Caco-2 (cell line): ENCODE data around the gene SDF2. TPM values are rescaled to one million over a fixed set of nuclear protein-coding genes. Genes with fewer than 3 reads are reported as not detected.

Source experiments
- BruUV-seq: library from RNA; stranded (reverse); fragments of 400-500 nt; replicated peaks from 2 replicates; lab custom pipeline; 2021; lab: Mats Ljungman, UMichigan
- CTCF ChIA-PET: fragments of 300-600 bp; sonication (Branson Sonifier 250); formaldehyde crosslinking; loops from one replicate; lab custom pipeline; 2022; ENCODE audit warnings: antibody characterized with exemption; lab: Charles Lee
- POLR2A ChIA-PET: fragments of 300-600 bp; sonication (Branson Sonifier 250); formaldehyde crosslinking; loops from one replicate; lab custom pipeline; 2022; ENCODE audit warnings: antibody characterized with exemption; lab: Charles Lee
- DNase-seq, 2 experiments: peaks; one replicate each; pipeline versions ENCODE4 v3.0.0 to v3.0.0-alpha.2; 2020 to 2022
- H3K27me3 ChIP-seq: replicated peaks from 2 replicates; pipeline ENCODE4 v1.6.0; 2011; ENCODE audit warnings: low read length; ENCODE audit not compliant: control insufficient read depth, insufficient read depth
- H3K36me3 ChIP-seq: 2 replicates; pipeline ENCODE4 v1.5.1; 2011; ENCODE audit warnings: low read length; ENCODE audit not compliant: control insufficient read depth, insufficient read depth
- H3K4me1 ChIP-seq: fragments of 250-450 bp; sonication (Bioruptor Pico); 2 replicates; pipeline ENCODE4 v1.5.1; 2020; ENCODE audit warnings: mild to moderate bottlenecking
- H3K4me3 ChIP-seq: 2 replicates; pipeline ENCODE4 v1.5.1; 2011; ENCODE audit warnings: low read depth, mild to moderate bottlenecking, control low read depth, low read length
- H3K9me3 ChIP-seq: fragments of 250-450 bp; sonication (Bioruptor Pico); 2 replicates; pipeline ENCODE4 v1.5.1; 2020; ENCODE audit warnings: mild to moderate bottlenecking, moderate library complexity
- H3K27ac Mint-ChIP-seq: one replicate; pipeline ENCODE4 v1.8.0; 2022; ENCODE audit warnings: mixed read lengths; ENCODE audit not compliant: unreplicated experiment
- H3K27me3 Mint-ChIP-seq: one replicate; pipeline ENCODE4 v1.8.0; 2022; ENCODE audit warnings: mixed read lengths; ENCODE audit not compliant: insufficient read depth, unreplicated experiment
- H3K36me3 Mint-ChIP-seq: one replicate; pipeline ENCODE4 v1.8.0; 2022; ENCODE audit warnings: mild to moderate bottlenecking, mixed read lengths; ENCODE audit not compliant: insufficient read depth, unreplicated experiment
- H3K4me1 Mint-ChIP-seq: one replicate; pipeline ENCODE4 v1.8.0; 2022; ENCODE audit warnings: low read depth, mixed read lengths; ENCODE audit not compliant: unreplicated experiment
- H3K4me3 Mint-ChIP-seq: one replicate; pipeline ENCODE4 v1.8.0; 2022; ENCODE audit warnings: mild to moderate bottlenecking, moderate library complexity, mixed read lengths; ENCODE audit not compliant: unreplicated experiment
- H3K9me3 Mint-ChIP-seq: one replicate; pipeline ENCODE4 v1.8.0; 2022; ENCODE audit warnings: mixed read lengths; ENCODE audit not compliant: unreplicated experiment
- CTCF ChIP-seq, 2 experiments: fragments of 200-600 bp in 1 of 2; IDR thresholded peaks; 1 replicate in 1 of 2; 2 replicates in 1 of 2; pipeline versions ENCODE4 v1.5.1 to v1.8.0; 2011 to 2022; ENCODE audit warnings: antibody characterized with exemption in 1 of 2, control low read depth in 1 of 2, inconsistent platforms in 1 of 2, low read depth in 1 of 2, low read length in 1 of 2, mild to moderate bottlenecking in 1 of 2, moderate library complexity in 1 of 2; ENCODE audit not compliant: insufficient read depth in 1 of 2, severe bottlenecking in 1 of 2, unreplicated experiment in 1 of 2
- intact Hi-C: fragments of 100-400 bp; cut with micrococcal nuclease; formaldehyde crosslinking; loops from one replicate; pipeline ENCODE4 v1.10.0; 2022; ENCODE audit not compliant: unreplicated experiment
- total RNA-seq: library from RNA; stranded (reverse); gene quantifications from 2 replicates; pipeline ENCODE4 v1.2.3, GENCODE V29; 2022

The SDF2 gene
- total RNA-seq, 1 experiment from 2014 or later: 63.5 TPM

- Mint-ChIP-seq H3K27ac (no peak overlapping the region), H3K36me3 (peaks cover 63% of the 10 kb centered on the region), H3K9me3 (no peaks in the 10 kb centered on the region), H3K4me1 (peaks cover 1% of the 10 kb centered on the region), H3K4me3 (no peak overlapping the region), H3K27me3 (no peaks in the 10 kb centered on the region)
- H3K4me3 ChIP-seq: no peak overlapping the region
- H3K27me3 ChIP-seq: no peaks in the 10 kb centered on the region
- H3K36me3 ChIP-seq: no peaks in the 10 kb centered on the region
- TF ChIP-seq CTCF (IDR thresholded peaks at IDR 0.05; ENCODE audit: insufficient read depth in 1 of 2, low read depth in 1 of 2, low read length in 1 of 2, severe bottlenecking in 1 of 2, unreplicated experiment in 1 of 2): no peak
- intact Hi-C loops: no loop called here
- ChIA-PET CTCF (no interaction called here), POLR2A (interaction anchor here (1.1 kb wide), 1 partner anchor 12 kb away, joined by 5 read pairs; the partner anchor contains the start of gene RPL23A)
- BruUV-seq: no TSS peak
- no peak for DNase-seq
- H3K4me1 ChIP-seq: peaks cover 11% of the 10 kb centered on the region
- no peaks in the 10 kb centered on the region for H3K9me3 ChIP-seq
Measured at GRCh38 chr17:28707339-28707720, 45.6 kb upstream of the SDF2 start.

GRCh38 chr17:28706471-28707338 lies 45.0 kb upstream of the SDF2 start:
- H3K36me3 Mint-ChIP-seq: peaks cover 67% of the 10 kb centered on the region
- H3K4me1 ChIP-seq: peaks cover 10% of the 10 kb centered on the region
- intact Hi-C loops: no loop called here
- no peaks in the 10 kb centered on the region for H3K4me1 Mint-ChIP-seq
- H3K4me3 ChIP-seq: no peak overlapping the region
- no peaks in the 10 kb centered on the region for H3K9me3 ChIP-seq
- no peak for TF ChIP-seq CTCF (IDR thresholded peaks at IDR 0.05; ENCODE audit: insufficient read depth in 1 of 2, low read depth in 1 of 2, low read length in 1 of 2, severe bottlenecking in 1 of 2, unreplicated experiment in 1 of 2)
- BruUV-seq: no TSS peak
- no peaks in the 10 kb centered on the region for H3K9me3 Mint-ChIP-seq
- CTCF ChIA-PET: no interaction called here
- no peaks in the 10 kb centered on the region for H3K27me3 ChIP-seq
- POLR2A ChIA-PET: interaction anchor here (1.1 kb wide), 1 partner anchor 13 kb away, joined by 5 read pairs; the partner anchor contains the start of gene RPL23A
- no peak overlapping the region for H3K27ac Mint-ChIP-seq
- no peaks in the 10 kb centered on the region for H3K27me3 Mint-ChIP-seq
- H3K36me3 ChIP-seq: peaks cover 2% of the 10 kb centered on the region; the same call in 1 of the 2 replicates
- H3K4me3 Mint-ChIP-seq: no peak overlapping the region
- peak in 1 of 2 experiments; percentile 35 for DNase-seq

GRCh38 chr17:28705728-28706334 lies 44.1 kb upstream of the SDF2 start:
- Histone ChIP-seq H3K4me3 (no peak overlapping the region), H3K36me3 (peaks cover 3% of the 10 kb centered on the region; the same call in 1 of the 2 replicates), H3K27me3 (no peaks in the 10 kb centered on the region), H3K4me1 (peaks cover 7% of the 10 kb centered on the region), H3K9me3 (no peaks in the 10 kb centered on the region)
- BruUV-seq: no TSS peak
- no peak for DNase-seq
- Mint-ChIP-seq H3K4me3 (no peak overlapping the region), H3K27ac (peak overlapping the region; percentile 25), H3K36me3 (peaks cover 67% of the 10 kb centered on the region), H3K27me3 (no peaks in the 10 kb centered on the region), H3K4me1 (no peaks in the 10 kb centered on the region), H3K9me3 (no peaks in the 10 kb centered on the region)
- ChIA-PET CTCF (interaction anchor here (0.6 to 0.7 kb wide), 2 partner anchors 10 to 61 kb away, joined by 3 read pairs; no protein-coding TSS in a partner anchor), POLR2A (no interaction called here)
- intact Hi-C loops: no loop called here
- no peak for TF ChIP-seq CTCF (IDR thresholded peaks at IDR 0.05; ENCODE audit: insufficient read depth in 1 of 2, low read depth in 1 of 2, low read length in 1 of 2, severe bottlenecking in 1 of 2, unreplicated experiment in 1 of 2)
